HUDEP-2 (cell line): Measurements from ENCODE around the gene TMEM170B.

Source experiments
- DNase-seq, 76 experiments: peaks; one replicate each; lab custom pipeline; 2025; ENCODE audit not compliant: unreplicated experiment in 76 of 76; lab: John Stamatoyannopoulos, UW

The TMEM170B gene

GRCh38 chr6:11609324-11610071, 71.9 kb downstream of the TMEM170B start:
- DNase-seq: no peak

- DNase-seq: no peak
These were observed 75.8 kb downstream of the TMEM170B start for GRCh38 chr6:11613336-11613735.

DNA sequence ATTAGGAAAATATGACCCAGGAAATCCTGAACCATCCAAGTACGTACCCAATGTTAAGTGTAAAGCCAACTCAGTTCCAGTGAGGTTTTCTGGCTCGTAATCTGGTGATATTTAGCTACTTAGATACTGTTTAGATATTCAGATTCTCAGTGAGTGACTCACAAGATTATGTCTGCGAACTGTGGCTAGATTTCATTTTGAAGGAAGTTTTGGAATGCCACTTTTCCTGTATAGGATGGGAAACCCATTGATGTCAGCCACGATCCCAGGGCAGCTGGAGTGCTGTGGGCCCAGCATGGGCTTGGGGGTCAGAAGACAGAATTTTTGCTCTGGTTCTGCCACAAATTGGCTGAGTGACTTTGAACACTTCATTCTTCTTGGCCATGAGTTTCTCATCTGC, 76.3 kb downstream of the TMEM170B start:
- no peak for DNase-seq

DNA sequence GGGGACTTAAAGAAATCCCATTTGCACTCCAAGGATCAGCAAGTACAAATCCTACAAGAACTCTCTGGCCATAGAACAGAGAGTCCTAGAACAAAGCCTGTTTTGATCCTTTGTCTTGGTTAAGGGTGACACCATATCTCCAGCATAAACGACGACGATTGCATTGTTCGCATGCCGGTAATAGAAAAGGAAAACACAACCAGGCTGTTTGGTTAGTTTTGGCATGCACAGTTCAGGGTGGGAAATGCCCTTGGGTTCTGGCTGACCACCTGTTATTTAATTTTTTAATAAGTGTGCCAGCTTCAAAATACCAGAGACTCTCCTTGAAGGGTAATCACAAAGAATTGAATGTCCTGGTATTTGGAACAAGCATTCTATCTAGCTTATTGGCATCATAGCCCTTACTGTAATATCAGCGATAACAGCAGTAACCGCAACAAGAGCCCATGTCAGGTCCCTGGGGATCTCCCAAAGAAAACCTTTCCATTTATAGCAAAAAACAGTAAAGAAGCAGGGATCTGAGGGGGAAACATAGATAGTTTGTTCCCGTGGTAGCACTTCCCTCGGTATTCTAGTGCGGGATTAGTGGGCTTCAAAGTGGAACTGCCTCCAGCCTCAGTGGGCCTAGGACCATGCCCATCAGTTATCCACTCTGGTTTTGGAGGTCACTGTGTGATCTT, 77.1 kb downstream of the TMEM170B start:
- no peak for DNase-seq

DNA sequence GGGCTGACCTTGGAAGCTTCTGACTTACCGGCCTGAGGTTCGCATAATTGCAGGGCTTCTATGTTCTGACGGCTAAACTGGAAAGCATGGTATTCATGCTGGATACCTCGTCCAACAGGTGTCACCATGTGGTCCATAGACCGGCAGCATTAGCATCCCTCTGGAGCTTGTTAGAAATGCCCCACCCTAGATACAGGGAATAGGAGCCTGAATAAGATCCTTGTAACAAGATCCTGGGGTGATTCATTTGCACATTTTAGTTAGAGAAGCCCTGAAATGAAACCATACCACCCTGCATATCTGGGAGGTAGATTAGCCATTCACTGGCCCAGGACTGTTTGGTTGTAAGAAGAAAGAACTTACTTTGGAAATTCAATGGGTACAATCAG, 77.7 kb downstream of the TMEM170B start:
- DNase-seq: no peak

DNA sequence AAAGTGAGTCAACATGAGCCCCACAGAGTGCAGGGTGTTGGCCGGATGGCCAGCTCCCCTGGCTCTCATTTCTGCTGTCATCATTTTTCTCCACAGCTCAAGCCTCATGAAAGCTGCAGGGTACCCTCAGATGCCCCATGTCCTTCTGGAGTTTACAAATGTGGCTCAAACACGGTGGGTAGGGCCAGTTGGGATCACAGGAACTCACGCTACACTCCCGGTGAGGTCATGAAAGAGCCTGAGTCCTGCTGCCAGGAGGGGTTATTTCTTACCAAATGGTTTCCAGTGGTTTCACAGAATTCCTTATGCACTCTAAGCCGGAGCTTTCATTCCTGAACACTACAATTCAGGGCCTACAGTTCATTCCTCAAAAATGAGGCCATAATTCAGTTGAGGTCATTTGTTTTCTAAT, 78.7 kb downstream of the TMEM170B start:
- no peak for DNase-seq

DNA sequence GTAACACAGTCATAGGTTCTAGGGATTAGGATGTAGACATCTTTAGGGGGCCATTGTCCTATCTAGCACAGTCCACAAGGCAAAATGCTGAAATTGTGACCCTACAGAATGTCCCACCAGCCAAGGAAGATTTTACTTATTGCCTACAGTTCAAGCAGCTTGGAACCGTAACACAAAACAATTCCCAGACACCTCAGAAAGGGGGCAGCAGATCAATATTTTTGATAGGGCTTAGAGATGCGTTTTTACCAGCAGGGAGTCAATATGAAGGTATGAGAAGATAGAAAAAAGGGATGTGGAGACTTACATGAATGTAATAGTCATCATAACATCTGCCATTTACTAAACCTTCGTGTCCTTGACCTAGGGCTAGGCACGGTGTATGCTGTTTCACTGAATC, 81.0 kb downstream of the TMEM170B start:
- DNase-seq: peak in 1 of 76 experiments; percentile 6

DNA sequence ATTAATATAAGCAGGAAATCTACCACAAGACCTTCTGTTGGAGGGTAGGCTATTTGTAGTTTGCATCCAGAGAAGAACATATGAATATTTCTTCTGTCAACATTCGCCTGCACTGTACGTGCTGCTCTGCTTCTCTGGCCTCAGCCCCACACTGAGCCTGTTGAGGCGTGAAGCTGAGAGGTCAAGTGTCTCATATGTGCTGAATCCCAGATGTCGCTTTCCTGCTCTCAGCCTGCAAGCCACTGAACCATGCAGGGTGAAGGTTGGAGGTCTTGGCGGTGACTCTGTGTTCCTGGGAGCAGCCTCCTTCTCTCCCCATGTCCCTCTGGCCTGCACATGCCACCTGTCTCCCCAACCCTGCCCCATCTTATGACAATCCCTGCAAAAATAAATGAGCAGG, 83.6 kb downstream of the TMEM170B start:
- DNase-seq: no peak

DNA sequence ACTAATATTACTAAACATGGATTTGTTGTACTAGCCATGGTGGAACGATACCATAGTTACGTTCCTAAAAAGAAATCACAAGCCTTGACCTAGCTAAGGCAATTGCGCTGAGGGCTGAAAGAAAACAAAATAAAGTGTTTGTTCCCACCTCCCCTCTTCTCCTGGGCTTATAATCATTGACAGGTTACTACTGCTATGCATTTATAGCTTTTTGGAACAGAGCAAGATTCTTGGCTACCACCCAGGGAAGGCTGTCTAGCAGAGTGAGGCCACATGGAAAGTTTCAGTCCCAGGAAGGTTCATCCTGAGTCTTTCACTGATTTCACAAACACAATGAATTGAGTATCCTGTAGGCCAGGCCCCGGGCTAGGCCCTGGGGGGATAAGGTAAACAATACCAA, 84.6 kb downstream of the TMEM170B start:
- no peak for DNase-seq

- DNase-seq: no peak
These were observed 85.7 kb downstream of the TMEM170B start for GRCh38 chr6:11623272-11623671.

DNA sequence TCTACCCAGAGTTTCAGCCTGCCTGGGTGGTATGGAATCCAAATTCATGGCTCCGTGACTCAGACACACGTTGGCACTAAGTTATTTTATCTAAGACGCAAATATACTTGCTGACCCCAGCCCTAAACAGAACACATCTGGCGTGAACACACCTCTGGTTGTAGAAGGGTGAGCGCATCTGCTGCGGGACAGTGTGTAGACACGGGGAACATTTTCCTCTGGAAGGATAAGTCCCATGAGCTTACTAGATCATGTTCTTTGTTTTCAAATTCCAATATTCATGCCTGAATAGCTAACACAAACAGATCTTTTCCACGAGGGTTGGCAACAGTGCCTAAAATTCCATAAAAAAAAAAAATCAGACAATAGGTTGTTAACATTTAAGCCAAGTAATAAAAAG, 87.8 kb downstream of the TMEM170B start:
- DNase-seq: no peak

DNA sequence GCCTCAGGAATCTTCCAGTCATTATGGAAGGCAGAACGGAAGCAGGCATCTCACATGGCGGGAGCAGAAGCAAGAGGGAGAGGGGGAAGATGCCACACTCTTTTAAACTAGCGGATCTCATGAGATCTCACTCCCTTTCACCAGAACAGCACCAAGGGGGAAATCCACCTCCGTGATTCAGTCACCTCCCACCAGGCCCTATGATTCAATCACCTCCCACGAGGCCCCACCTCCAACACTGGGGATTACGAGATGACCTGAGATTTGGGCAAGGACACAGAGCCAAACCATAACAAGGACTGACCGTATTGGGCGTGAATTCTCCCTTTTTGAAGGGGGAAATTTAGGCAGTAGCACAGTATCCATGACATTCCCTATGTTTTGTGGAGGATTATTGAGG, 88.8 kb downstream of the TMEM170B start:
- DNase-seq: no peak

DNA sequence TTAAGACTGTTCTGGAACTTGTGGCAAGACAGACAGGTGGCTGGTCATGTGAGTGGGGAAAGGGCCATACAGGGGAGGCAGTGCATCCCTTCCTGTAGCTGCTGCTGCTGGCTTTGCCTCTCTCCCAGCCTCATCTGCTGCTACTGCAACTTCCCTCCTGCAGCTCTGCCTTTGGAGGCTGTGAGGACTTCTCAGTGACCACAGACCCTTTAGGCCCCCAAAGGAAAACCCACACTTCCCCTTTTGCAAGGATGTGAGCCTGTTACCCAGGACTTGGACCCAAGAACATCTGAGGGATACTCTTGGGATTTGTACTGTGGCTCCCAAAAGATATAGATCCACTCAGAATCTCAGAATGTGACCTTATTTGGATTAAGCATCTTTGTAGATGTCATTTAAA, 91.0 kb downstream of the TMEM170B start:
- no peak for DNase-seq

DNA sequence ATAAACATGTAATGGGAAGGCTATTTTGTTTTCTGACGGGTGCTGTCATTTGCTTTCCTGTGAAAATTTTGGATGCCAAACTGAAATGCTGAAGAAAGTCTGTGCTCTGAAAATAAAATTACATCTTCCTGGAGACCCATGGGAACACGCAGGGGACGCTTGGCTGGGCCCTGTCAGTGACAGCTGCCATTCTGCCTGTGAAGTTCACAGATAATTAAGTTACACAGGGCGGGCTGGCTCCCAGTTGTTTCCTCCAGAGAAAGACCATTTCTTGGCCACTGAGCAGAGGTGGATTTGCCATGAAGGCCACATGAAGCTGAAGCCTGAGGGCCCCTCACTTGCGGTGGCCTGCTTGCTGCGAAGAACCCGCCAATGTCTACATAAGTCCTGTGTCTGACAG, 93.5 kb downstream of the TMEM170B start:
- no peak for DNase-seq

- DNase-seq: no peak
These were observed 94.0 kb downstream of the TMEM170B start for GRCh38 chr6:11631539-11631938.

DNA sequence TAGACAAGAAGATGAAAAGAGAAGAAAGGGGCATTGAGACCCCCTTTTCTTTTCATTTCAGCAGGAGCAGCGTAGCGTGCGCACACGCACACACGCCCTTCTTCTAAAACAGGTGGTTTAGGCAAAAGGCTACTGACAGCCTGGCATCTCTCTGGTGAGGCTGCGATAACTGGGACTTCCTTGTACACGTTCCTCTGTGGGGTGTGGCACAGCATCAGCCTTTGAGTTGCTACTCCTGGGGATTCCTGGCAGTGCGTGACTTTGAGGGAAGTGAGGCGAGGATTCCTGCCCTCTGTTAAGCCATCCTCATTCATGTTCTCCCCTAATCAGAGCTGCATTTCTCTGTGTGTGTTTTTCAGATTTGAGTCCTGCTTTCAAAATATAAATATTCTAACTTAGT, 94.7 kb downstream of the TMEM170B start:
- DNase-seq: no peak

GRCh38 chr6:11632795-11633511, 95.4 kb downstream of the TMEM170B start:
- DNase-seq: no peak
